ENCODE measurements around the gene ALDH4A1. TPM values are rescaled to one million over a fixed set of nuclear protein-coding genes. Genes with fewer than 3 reads are reported as not detected.
"Not testable (repeated sequence)": the region's sequence is repeated elsewhere in the genome, so short reads cannot be mapped to it uniquely, and the experiment has no call there.

The ALDH4A1 gene
- total RNA-seq, 1 donor from 2014 or later: 2.4 TPM

DNA sequence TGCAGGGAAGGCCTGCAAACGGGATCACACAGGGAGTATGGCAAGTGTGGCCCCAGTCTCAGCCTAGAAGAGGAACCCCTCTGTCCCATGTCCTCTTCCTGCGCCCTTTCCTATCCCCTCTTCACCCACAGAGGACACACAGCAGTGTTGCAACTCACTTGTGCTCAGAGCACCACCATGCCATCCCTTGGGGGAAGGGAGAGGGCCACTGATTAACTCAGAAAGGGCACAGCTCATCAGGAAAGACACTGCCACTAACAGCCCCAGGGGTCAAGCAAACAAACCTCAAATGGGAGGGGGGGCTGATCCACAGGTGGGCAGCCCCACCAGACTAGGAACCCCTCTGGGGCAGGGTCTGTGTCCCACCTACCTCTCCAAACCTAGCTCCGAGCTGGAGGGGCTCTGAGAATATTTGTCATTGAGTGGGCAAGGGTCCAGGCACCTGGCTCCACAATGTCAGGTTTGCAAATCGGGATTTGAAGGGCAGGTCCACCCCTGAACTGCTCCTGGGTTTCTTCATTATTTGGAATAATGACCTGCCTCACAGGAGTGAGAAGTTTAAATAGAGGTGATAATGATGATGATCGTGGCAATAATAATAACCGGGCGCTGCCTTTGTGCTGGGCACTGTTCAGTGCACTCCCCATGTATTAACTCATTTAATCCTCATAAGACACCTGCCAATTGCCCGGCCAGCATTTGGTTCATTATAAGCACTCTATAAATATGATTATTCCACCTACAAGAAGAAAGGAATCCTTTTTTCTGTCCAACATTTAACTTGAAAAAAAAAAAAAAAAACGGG, 1.0 kb downstream of the ALDH4A1 start:
- DNase-seq (ENCODE audit: low spot score): no peak

DNA sequence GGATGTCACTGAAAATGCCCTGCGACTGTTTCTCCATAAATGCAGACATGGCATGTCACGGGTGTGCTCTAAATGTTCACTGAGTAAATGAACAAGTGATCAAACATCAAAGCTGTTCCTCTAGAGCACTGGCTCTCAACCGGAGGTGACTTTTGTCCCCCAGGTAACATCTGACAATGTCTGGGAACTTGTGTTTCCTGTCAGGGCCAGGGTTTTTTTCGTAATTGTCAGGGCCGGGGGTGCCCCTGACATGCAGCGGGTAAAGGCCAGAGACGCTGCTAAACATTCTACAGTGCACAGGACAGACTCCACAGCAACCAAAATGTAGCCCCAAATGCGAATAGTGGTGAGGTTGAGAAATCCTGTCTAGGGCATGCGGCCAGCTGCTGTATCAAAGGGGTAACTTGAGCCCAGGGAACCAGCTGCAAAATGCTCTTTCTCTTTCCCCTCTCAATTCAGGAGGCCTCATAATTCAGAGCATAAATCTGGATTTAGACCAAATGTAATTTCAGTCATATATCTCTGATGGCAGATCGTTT, 2.0 kb downstream of the ALDH4A1 start:
- no peak for DNase-seq (ENCODE audit: low spot score)

- no peak for DNase-seq (ENCODE audit: low spot score)
These were observed 2.8 kb downstream of the ALDH4A1 start for GRCh38 chr1:18899363-18900049.

GRCh38 chr1:18898567-18898966, 3.8 kb downstream of the ALDH4A1 start:
- DNase-seq (ENCODE audit: low spot score): no peak

GRCh38 chr1:18895317-18895716, 7.0 kb downstream of the ALDH4A1 start:
- DNase-seq (ENCODE audit: low spot score): no peak

DNA sequence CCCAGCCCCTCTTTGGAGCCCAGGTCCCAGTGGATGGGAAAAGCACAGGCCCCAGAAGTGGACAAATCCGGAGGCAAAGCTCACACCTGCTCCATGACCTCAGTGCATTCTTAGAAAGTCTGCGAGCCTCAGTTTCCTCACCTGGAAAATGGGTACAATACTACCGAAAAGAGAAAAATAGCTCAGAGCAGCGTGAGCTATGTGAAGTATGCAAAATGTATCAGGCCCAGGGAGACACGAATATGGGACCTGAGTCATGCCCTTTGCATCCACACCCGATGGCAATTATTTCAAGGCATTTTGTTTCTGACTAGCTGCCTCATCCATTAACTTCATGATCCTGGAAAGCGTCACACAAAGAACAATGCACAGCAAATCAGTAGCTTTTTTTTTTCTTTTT, 9.2 kb downstream of the ALDH4A1 start:
- no peak for DNase-seq (ENCODE audit: low spot score)

DNA sequence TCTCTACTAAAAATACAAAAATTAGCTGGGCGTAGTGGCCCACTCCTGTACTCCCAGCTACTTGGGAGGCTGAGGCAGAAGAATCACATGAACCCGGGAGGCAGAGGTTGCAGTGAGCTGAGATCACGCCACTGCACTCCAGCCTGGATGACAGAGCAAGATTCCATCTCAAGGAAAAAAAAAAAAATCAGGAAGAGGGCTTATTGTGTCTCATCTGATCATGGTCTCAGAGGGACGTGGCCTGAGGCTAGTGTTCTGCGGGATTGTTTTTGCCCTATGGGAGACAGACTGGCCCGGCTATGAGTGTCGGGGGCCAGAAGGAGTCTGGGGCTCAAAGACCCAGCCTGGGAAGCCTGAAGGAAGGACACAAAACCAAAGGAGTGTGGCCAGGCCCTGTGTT, 10.5 kb downstream of the ALDH4A1 start:
- not testable (repeated sequence) for DNase-seq (ENCODE audit: low spot score)

- no peak for DNase-seq (ENCODE audit: low spot score)
These were observed 11.0 kb downstream of the ALDH4A1 start for GRCh38 chr1:18891426-18891780.

DNA sequence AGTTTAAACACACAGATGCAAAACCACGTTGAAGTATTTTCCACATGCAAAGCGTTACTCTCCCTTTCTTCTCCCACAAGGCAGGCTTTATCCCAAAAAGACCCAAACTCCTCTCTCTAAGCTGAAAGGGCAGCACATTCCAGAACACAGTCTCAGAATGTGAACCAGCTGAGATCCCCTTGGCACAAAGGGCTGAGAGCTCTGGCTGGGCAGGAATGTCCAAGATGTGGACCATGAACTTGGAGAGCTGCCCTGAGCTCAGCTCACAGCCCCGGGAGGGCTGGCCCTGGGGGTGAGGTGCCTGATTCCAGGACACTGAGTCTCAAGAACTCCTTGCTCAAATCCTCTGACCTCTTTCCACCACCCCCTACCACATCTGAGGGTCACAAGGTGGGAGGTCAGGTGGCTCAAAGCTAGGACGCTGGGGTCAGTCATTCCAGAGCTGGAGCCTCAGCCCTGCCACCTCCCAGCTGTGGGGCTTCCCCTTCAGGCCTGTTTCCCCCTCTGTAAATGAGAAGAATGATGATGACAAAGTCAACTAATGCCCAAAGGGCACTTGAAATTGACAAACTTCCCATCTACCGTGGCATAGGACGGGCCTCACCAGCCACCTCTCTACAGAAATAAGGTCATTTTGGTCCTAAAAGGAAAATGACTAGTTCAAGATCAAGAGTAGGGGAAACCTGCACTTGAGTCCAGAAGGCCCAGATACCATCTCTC, 11.5 kb downstream of the ALDH4A1 start:
- DNase-seq (ENCODE audit: low spot score): peak; percentile 20

DNA sequence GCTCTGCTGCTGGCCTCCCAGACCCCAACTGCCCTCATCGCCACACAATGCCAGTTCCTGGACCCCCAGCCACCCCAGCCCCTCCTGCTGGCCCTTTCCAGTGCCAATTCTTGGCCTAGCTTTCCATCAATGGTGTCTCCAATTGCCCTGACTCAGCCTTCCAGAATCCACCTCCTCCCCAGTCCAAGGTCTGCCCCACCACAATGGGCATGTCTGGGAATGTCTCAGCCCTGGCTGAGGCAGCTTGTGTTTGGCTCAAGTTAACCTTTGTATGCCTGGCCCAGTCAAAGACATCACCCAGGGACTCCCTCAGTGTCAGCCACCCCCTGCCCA, 16.4 kb downstream of the ALDH4A1 start:
- no peak for DNase-seq (ENCODE audit: low spot score)

GRCh38 chr1:18885311-18886002, 16.9 kb downstream of the ALDH4A1 start:
- DNase-seq (ENCODE audit: low spot score): no peak

DNA sequence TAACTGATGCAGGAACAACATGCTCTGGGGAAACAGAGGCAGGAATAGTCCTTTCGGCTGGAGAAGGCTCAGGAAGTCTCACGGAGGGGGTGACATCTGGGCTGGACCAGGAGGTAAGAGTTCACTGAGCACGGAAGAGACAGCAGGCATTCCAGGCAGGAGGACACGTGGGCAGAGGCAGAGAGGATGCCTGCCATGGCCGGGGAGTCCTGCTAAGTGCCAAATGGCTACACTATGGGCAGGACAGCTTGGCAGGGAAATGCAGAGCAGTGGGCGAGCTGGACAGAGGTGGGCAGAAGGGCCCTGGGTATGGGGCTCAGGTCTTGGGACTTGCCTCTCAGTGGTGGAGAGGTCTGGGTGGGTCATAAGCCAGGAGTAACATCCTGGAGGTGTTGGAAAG, 17.6 kb downstream of the ALDH4A1 start:
- DNase-seq (ENCODE audit: low spot score): no peak

DNA sequence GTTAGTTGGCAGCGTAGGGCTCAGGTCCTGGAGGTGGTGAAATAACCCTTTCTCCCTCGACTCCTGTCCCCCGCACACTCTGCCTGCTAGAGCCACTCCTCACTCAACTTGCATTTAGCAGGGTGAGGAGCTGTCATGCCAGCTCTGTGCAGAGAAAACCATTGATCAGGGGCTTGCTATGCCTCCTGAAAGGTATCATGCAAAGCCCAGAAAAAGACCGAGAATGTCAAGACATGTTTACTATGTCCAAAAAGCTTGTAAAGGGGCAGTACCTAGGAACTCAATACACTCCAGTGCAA, 18.0 kb downstream of the ALDH4A1 start:
- DNase-seq (ENCODE audit: low spot score): no peak

- DNase-seq (ENCODE audit: low spot score): peak; percentile 63
These were observed 18.5 kb downstream of the ALDH4A1 start for GRCh38 chr1:18883636-18884418.

GRCh38 chr1:18883079-18883478, 19.3 kb downstream of the ALDH4A1 start:
- DNase-seq (ENCODE audit: low spot score): no peak

GRCh38 chr1:18882486-18882885, 19.9 kb downstream of the ALDH4A1 start:
- no peak for DNase-seq (ENCODE audit: low spot score)

- DNase-seq (ENCODE audit: low spot score): no peak
These were observed 20.5 kb downstream of the ALDH4A1 start for GRCh38 chr1:18881642-18882431.

GRCh38 chr1:18881164-18881563, 21.2 kb downstream of the ALDH4A1 start:
- DNase-seq (ENCODE audit: low spot score): no peak

GRCh38 chr1:18880585-18880984, 21.8 kb downstream of the ALDH4A1 start:
- DNase-seq (ENCODE audit: low spot score): no peak

- DNase-seq (ENCODE audit: low spot score): no peak
These were observed 22.5 kb downstream of the ALDH4A1 start for GRCh38 chr1:18879791-18880309.

Measured in umbilical cord (tissue), 2 donors.